LoVo (cell line): ENCODE results near the gene KIF5C.

ENCODE experiments used
- DNase-seq: peaks from one replicate; pipeline ENCODE4 v3.0.0-alpha.2; 2016; ENCODE audit warnings: low spot score

The KIF5C gene

DNA sequence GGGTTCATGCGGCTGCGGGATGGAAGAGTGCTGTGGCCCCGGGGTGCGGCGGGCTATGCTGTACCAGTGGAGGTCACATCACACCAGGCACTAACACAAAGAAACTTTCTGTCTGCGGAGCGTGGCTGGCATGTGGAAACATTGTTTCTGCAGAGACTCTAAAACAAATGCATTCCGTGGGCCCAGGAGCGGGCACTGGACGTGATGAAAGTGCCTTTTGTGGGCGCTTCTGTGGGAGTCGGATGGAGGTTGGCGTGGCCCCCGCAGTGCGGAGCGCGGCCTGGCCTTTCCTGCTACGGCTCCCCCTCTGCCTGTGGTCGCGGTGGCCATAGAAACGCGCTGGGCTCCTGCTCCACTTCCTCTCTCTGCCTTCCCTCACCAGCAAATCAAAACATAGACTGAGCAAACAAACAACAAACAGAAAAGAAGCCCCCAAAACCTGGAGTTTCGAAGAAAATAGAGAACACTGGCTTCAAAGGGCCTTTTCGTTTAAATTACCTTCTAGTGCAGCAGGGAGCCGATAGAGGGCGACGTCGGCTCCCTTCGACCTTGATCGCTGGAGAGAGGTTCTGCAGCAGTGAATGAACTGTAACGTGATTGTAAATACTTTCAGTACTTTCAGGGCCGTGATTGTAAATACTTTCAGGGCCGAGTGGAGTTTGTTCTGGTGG lies 51.4 kb downstream of the KIF5C start:
- DNase-seq: no peak

GRCh38 chr2:148926981-148927401 lies 52.0 kb downstream of the KIF5C start:
- DNase-seq: no peak

DNA sequence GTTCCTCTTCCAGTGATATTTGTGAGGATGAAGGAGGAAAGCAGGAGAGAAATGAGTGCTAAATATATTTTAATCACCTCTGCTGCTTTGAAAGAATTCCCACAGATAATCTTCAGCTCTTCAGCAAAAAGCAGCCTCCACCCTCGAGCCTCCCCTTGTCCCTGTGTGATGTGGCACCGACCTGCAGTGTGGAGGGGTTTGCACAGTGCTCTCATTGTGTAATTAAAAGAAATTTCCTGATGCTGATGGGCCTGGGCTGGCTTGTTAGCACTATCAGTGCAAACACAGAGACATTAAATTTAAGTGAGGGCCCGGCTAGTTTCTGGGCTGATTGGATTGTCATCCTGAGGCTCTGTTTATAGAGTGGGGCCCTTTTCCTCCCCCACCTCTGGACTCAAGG lies 53.4 kb downstream of the KIF5C start:
- DNase-seq: no peak

- no peak for DNase-seq
These were observed 55.2 kb downstream of the KIF5C start for GRCh38 chr2:148930046-148930775.

GRCh38 chr2:148932536-148932935 lies 57.5 kb downstream of the KIF5C start:
- no peak for DNase-seq

- DNase-seq: no peak
These were observed 58.4 kb downstream of the KIF5C start for GRCh38 chr2:148933456-148933855.

DNA sequence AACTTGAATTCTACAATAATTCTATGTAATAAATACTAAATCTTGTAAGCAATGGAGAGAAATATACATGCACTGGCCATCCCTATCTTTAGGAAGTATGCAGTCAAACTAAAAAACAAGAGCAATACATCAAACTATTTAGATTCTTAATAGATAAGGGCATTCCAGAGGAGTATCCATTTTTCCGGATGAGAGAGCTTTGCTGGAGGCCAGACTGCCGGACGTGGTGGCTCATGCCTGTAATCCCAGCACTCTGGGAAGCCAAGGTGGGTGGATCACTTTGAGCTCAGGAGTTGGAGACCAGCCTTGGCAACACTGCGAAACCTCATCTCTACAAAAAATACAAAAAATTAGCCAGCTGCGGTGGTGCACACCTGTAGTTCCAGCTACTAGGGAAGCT lies 60.8 kb downstream of the KIF5C start:
- DNase-seq: no peak

DNA sequence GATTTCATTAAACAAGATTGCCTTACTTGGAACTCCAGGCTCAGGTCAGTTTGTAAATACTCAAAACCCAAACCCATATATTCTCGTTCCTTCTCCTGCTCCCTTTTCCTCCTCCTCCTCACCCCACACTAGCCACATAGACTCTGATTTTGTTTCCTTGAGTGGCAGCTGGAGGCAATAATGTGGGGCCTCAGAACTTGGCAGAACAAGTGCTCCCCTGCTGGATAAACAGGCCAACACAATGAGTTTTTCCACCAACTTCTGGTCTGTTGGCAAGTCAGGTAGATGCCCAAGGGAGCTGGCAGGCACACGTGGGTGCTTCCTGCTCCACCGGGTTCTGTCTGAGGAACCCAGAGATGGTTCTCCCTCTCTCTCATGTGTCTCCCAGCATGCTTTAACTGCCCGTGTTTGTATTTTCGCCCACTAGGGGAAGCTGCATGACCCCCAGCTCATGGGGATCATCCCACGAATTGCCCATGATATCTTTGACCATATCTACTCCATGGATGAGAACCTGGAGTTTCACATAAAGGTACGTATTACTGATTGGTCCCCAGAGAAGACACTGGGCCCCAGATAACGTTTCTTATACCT lies 61.9 kb downstream of the KIF5C start:
- DNase-seq: no peak

GRCh38 chr2:148939271-148939670 lies 64.2 kb downstream of the KIF5C start:
- no peak for DNase-seq

DNA sequence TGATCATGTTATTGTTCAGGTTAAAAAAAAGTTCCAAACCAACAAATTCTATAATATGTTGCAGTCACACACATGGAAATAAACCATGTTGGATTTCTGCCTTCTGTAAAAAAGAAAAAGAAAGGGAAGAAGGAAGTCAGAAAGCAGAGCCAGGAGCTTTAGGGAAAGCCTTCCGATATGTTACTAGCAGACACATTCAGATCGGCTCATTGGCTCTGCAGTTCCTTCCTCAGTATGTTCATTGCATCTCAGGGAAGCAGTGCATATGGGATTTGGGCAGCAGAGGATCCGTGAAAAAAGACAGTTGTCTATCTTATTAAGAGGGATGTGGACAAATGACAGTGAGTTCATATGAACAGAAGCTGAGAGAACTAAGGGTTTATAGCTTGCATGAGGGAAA lies 68.1 kb downstream of the KIF5C start:
- DNase-seq: no peak

GRCh38 chr2:148944536-148944935 lies 69.5 kb downstream of the KIF5C start:
- DNase-seq: no peak

DNA sequence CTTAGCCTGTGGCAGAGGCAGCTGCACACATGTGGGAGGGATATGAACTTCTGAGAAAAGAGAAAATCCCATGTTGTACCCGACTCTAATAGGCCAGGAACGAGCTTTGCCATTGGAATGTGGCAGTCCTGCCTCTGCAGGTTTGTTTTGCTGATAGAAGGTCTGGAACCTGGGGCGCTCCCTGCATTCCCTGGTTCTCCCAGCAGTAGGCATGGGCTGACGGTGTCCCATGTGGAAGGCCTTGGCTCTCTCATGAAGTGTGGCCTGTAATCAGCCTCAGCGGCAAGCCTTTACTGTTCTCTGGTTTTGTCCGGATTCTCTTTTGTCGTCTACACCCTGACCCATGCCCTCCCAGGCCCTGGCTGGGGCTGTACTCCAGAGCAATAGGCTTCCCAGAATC lies 72.3 kb downstream of the KIF5C start:
- DNase-seq: no peak

DNA sequence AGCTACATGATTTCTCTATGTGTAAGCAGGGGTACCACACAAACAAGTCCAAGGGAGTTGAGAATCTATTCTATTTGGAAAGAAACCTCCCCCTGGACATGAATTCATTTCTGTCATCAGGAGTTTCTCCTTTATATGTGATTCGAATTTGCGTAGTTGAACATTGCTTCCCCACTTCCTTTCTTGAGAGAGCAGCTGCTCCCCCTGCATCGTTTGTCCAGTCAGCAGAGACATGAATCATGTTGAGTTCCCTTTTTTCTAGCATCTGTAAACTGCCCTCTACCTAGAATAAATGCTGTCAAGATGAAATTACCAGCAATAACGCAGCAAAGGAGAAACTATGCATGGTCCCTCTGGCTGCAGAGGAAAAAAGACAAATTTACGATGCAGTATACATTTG lies 73.8 kb downstream of the KIF5C start:
- DNase-seq: no peak

- no peak for DNase-seq
These were observed 74.3 kb downstream of the KIF5C start for GRCh38 chr2:148949348-148949747.

DNA sequence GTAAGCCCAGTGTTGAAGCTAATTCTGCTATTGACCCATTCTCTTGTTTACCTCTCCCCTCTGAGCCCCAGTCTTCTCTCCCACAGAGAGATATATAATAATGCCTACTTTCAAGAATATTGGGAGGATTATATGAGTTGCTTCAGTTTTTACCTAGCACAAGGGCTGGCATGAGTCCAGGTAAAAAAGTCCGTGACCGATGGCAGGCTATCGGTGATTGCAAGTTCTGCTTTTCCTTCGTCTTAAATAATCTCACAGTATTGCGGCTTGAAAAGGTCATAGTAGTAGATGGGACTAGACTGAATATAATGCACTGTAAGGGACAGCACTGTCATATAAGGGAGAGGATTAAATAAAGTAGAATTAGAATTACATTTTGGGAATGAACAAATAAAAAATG lies 77.6 kb downstream of the KIF5C start:
- no peak for DNase-seq

GRCh38 chr2:148953426-148953825 lies 78.4 kb downstream of the KIF5C start:
- no peak for DNase-seq

- DNase-seq: no peak
These were observed 79.5 kb downstream of the KIF5C start for GRCh38 chr2:148954536-148954935.

- no peak for DNase-seq
These were observed 80.8 kb downstream of the KIF5C start for GRCh38 chr2:148955798-148956197.

- DNase-seq: no peak
These were observed 82.0 kb downstream of the KIF5C start for GRCh38 chr2:148957023-148957422.

- DNase-seq: no peak
These were observed 84.7 kb downstream of the KIF5C start for GRCh38 chr2:148959745-148960144.

DNA sequence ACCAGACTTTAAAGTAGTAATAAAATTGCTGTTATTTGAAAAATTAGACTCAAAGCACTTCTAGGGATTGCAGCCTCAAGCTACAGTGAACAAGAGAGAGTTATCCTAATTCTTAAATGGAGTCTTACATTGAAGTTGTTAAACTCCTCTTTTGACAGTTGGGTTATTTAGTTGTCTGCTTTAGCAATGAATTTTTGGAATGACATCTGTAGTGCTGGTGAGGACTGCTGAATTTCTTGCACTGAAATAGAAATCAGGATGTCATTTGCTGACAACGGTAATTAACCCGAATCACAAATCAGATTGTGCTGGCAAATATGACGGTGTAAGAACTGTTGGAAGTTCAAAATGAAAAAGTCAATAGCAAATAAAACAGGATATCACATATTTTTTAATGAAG lies 85.5 kb downstream of the KIF5C start:
- no peak for DNase-seq

DNA sequence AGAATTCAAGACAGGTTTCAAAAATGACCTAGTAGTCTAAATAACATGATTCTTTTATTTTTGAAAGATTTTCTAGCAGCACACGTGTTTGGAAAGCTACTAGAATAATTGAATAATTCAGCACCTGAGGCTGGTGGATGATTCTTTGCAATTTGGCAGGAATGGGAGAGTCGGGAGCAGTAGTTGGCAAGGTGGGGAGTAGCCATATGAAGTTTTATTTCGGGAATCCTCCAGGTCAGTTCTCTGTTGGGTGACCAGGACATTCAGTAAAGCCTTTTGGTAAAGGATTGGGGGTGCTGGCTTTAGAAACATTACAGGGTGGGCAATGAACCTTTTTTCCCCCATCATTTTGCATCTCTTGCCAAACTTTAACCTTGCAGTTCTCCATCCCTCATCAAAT lies 88.4 kb downstream of the KIF5C start:
- no peak for DNase-seq

GRCh38 chr2:148965623-148966437 lies 90.8 kb downstream of the KIF5C start:
- DNase-seq: no peak
